HEK293T (cell line): ENCODE data around the gene EHD4.

ENCODE experiments used
- CTCF ChIA-PET: fragments of 350-600 bp; formaldehyde crosslinking; extraction: SDS; loops from one replicate; lab custom pipeline; 2021; ENCODE audit warnings: antibody characterized with exemption, inconsistent platforms; lab: Yijun Ruan, JAX
- POLR2A ChIA-PET: fragments of 350-600 bp; formaldehyde crosslinking; extraction: SDS; loops from one replicate; lab custom pipeline; 2020; ENCODE audit warnings: antibody characterized with exemption, inconsistent platforms; lab: Yijun Ruan, JAX
- DNase-seq: peaks from one replicate; pipeline ENCODE4 v3.0.0; 2012; ENCODE audit warnings: mixed read lengths; ENCODE audit errors: extremely low spot score
- ARNT ChIP-seq: fragments of 450-650 bp; IDR thresholded peaks from 2 replicates; pipeline ENCODE4 v1.6.1; 2017; ENCODE audit warnings: mild to moderate bottlenecking
- BHLHE40 ChIP-seq: fragments of 450-650 bp; IDR thresholded peaks from 2 replicates; pipeline ENCODE4 v1.6.1; 2016; ENCODE audit warnings: mild to moderate bottlenecking, moderate library complexity, borderline replicate concordance
- CTBP1 ChIP-seq: fragments of 450-650 bp; IDR thresholded peaks from 2 replicates; pipeline ENCODE4 v1.6.1; 2016; ENCODE audit warnings: borderline replicate concordance
- ELF4 ChIP-seq: fragments of 450-650 bp; IDR thresholded peaks from 2 replicates; pipeline ENCODE4 v1.6.1; 2017; ENCODE audit warnings: antibody characterized with exemption
- FOXA1 ChIP-seq: fragments of 450-650 bp; IDR thresholded peaks from 2 replicates; pipeline ENCODE4 v1.6.1; 2016; ENCODE audit warnings: mild to moderate bottlenecking
- FOXK2 ChIP-seq: fragments of 450-650 bp; IDR thresholded peaks from 2 replicates; pipeline ENCODE4 v1.6.1; 2016; ENCODE audit warnings: mild to moderate bottlenecking
- FOXM1 ChIP-seq: fragments of 450-650 bp; IDR thresholded peaks from 2 replicates; pipeline ENCODE4 v1.6.1; 2017; ENCODE audit warnings: mild to moderate bottlenecking, borderline replicate concordance
- HDGF ChIP-seq: fragments of 450-650 bp; IDR thresholded peaks from 2 replicates; pipeline ENCODE4 v1.6.1; 2017; ENCODE audit warnings: antibody characterized with exemption, borderline replicate concordance
- L3MBTL2 ChIP-seq: fragments of 450-650 bp; conservative IDR thresholded peaks from 2 replicates; pipeline ENCODE4 v1.6.1; 2016; ENCODE audit warnings: mild to moderate bottlenecking
- LEF1 ChIP-seq: fragments of 450-650 bp; IDR thresholded peaks from 2 replicates; pipeline ENCODE4 v1.6.1; 2017; ENCODE audit warnings: mild to moderate bottlenecking, borderline replicate concordance
- NFRKB ChIP-seq: fragments of 450-650 bp; IDR thresholded peaks from 2 replicates; pipeline ENCODE4 v1.6.1; 2016; ENCODE audit warnings: mild to moderate bottlenecking, moderate library complexity
- SP1 ChIP-seq: fragments of 450-650 bp; IDR thresholded peaks from 2 replicates; pipeline ENCODE4 v1.6.1; 2017
- SUZ12 ChIP-seq: fragments of 450-650 bp; IDR thresholded peaks from 2 replicates; pipeline ENCODE4 v1.6.1; 2016; ENCODE audit warnings: mild to moderate bottlenecking
- TARDBP ChIP-seq: fragments of 450-650 bp; IDR thresholded peaks from 2 replicates; pipeline ENCODE4 v1.6.1; 2016
- ZNF384 ChIP-seq: fragments of 450-650 bp; IDR thresholded peaks from 2 replicates; pipeline ENCODE4 v1.6.1; 2016
- TF ChIP-seq, protein P1 (sequence below): fragments of 450-650 bp; IDR thresholded peaks from 2 replicates; pipeline ENCODE4 v1.6.1; 2016

The EHD4 gene

DNA sequence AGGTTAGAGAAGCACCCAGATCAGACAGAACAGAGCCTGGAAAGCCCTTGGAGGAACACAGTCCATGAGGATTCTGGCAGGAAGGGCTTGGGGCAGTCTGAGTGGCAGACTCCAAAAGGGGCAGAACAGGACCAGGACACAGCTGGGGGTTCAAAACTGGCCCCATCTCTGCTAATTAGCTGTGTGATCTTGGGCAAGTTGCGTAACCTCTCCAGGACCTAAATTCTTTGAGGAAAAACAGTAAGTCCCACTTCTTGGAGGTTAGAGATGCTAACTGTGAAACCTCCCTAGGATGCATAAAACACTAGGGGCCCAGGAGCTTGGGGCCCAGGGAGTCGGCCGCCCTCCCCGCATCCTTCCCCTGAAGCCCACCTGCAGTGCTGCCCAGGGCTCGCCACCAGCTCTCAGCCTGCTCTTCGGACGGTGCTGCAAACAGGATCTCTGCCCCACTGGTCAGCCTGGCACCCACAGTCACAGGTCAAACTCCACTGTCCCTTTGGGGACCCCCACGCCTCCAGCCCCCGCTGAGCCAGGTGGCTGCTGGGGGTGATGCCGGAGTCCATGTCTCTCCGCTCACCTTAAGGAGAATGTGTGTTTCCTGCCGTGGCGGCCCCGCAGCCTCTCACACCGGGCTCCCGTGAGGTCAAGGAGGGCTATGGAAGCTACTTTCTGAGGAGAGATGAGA is 121.7 kb downstream of the EHD4 start:
- ChIA-PET POLR2A (interaction anchor here (1.1 kb wide), 1 partner anchor 19 kb away, joined by 3 read pairs; no protein-coding TSS in a partner anchor), CTCF (no interaction called here)
- DNase-seq: no peak
- TF ChIP-seq ZNF384 (no peak), NFRKB (no peak), FOXM1 (no peak), ARNT (no peak), SUZ12 (no peak), FOXA1 (no peak), TARDBP (no peak)
- TF ChIP-seq, protein P1, sequence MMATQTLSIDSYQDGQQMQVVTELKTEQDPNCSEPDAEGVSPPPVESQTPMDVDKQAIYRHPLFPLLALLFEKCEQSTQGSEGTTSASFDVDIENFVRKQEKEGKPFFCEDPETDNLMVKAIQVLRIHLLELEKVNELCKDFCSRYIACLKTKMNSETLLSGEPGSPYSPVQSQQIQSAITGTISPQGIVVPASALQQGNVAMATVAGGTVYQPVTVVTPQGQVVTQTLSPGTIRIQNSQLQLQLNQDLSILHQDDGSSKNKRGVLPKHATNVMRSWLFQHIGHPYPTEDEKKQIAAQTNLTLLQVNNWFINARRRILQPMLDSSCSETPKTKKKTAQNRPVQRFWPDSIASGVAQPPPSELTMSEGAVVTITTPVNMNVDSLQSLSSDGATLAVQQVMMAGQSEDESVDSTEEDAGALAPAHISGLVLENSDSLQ: no peak

GRCh38 chr15:41849861-41850260 is 122.5 kb downstream of the EHD4 start:
- POLR2A ChIA-PET: no interaction called here

GRCh38 chr15:41849204-41849603 is 123.2 kb downstream of the EHD4 start:
- no peak for DNase-seq
- no peak for TF ChIP-seq BHLHE40
- no peak for TF ChIP-seq CTBP1
- no peak for TF ChIP-seq ELF4
- TF ChIP-seq TARDBP: no peak
- TF ChIP-seq L3MBTL2: no peak
- TF ChIP-seq SP1: no peak
- TF ChIP-seq FOXK2: no peak
- TF ChIP-seq HDGF: no peak
- TF ChIP-seq FOXM1: no peak
- TF ChIP-seq LEF1: no peak
- TF ChIP-seq ARNT: no peak
- no peak for TF ChIP-seq FOXA1
- TF ChIP-seq ZNF384: no peak
- no peak for TF ChIP-seq SUZ12
- TF ChIP-seq NFRKB: no peak
- TF ChIP-seq, protein P1: no peak
- ChIA-PET CTCF (no interaction called here), POLR2A (no interaction called here)

More at GRCh38 chr15:41849861-41850260, 122.5 kb downstream of the EHD4 start:
- TF ChIP-seq ZNF384 (no peak), CTBP1 (no peak)
- no peak for DNase-seq
- CTCF ChIA-PET: no interaction called here

GRCh38 chr15:41848631-41849030 is 123.7 kb downstream of the EHD4 start:
- ChIA-PET POLR2A (no interaction called here), CTCF (no interaction called here)
- no peak for DNase-seq
- TF ChIP-seq HDGF: no peak
- TF ChIP-seq ZNF384: no peak
- TF ChIP-seq FOXK2: no peak
- no peak for TF ChIP-seq LEF1
- TF ChIP-seq, protein P1: no peak
- no peak for TF ChIP-seq TARDBP

GRCh38 chr15:41847981-41848380 is 124.4 kb downstream of the EHD4 start:
- TF ChIP-seq FOXM1: no peak
- TF ChIP-seq LEF1: no peak
- no peak for TF ChIP-seq L3MBTL2
- TF ChIP-seq ZNF384: no peak
- TF ChIP-seq CTBP1: no peak
- TF ChIP-seq, protein P1: no peak
- no peak for TF ChIP-seq ARNT
- TF ChIP-seq ELF4: no peak
- TF ChIP-seq FOXK2: no peak
- TF ChIP-seq BHLHE40: no peak
- no peak for TF ChIP-seq HDGF
- ChIA-PET CTCF (no interaction called here), POLR2A (no interaction called here)

GRCh38 chr15:41847206-41847605 is 125.2 kb downstream of the EHD4 start:
- ChIA-PET POLR2A (no interaction called here), CTCF (no interaction called here)
- no peak for DNase-seq
- TF ChIP-seq LEF1 (no peak), SUZ12 (no peak), L3MBTL2 (no peak), SP1 (no peak), HDGF (no peak), ELF4 (no peak), FOXK2 (no peak), CTBP1 (no peak), NFRKB (no peak), FOXA1 (no peak), ZNF384 (no peak), BHLHE40 (no peak), FOXM1 (no peak), TARDBP (no peak), ARNT (no peak)
- TF ChIP-seq, protein P1: no peak

More at GRCh38 chr15:41847981-41848380, 124.4 kb downstream of the EHD4 start:
- DNase-seq: no peak
